HEK293 (cell line): Measurements from ENCODE around the gene MTA1.

Experiments
- CTCF ChIA-PET: fragments of 350-600 bp; formaldehyde crosslinking; extraction: SDS; loops from one replicate; lab custom pipeline; 2021; ENCODE audit warnings: antibody characterized with exemption; lab: Yijun Ruan, JAX
- POLR2A ChIA-PET: fragments of 300-600 bp; formaldehyde crosslinking; extraction: SDS; loops from one replicate; lab custom pipeline; 2020; ENCODE audit warnings: antibody characterized with exemption, inconsistent platforms; lab: Yijun Ruan, JAX
- H3K27ac ChIP-seq: fragments of 200-500 bp; sonication (Bioruptor generic); 2 replicates; pipeline ENCODE4 v1.5.1; 2014; ENCODE audit warnings: low read depth, low read length, control low read depth, inconsistent platforms; ENCODE audit errors: extremely low read depth
- H3K36me3 ChIP-seq, 2 experiments: fragments of 200-500 bp in 1 of 2; sonication (Bioruptor generic) in 1 of 2; 1 replicate in 1 of 2; 2 replicates in 1 of 2; pipeline ENCODE4 v1.5.1; 2014 to 2017; ENCODE audit warnings: inconsistent platforms in 2 of 2, low read length in 2 of 2; ENCODE audit not compliant: control insufficient read depth in 2 of 2, insufficient read depth in 1 of 2
- H3K4me1 ChIP-seq: fragments of 200-500 bp; sonication (Bioruptor generic); 2 replicates; pipeline ENCODE4 v1.5.1; 2014; ENCODE audit warnings: mild to moderate bottlenecking, low read length, inconsistent platforms; ENCODE audit not compliant: control insufficient read depth, insufficient read depth
- H3K4me3 ChIP-seq: 2 replicates; pipeline ENCODE4 v1.5.1; 2011; ENCODE audit warnings: low read depth, mild to moderate bottlenecking, control low read depth, low read length, moderate library complexity
- H3K9me3 ChIP-seq: fragments of 200-500 bp; sonication (Bioruptor generic); 2 replicates; pipeline ENCODE4 v1.5.1; 2014; ENCODE audit warnings: low read depth, low read length, inconsistent platforms; ENCODE audit not compliant: control insufficient read depth, insufficient read depth
- HOXD13 ChIP-seq: sonication (generic); formaldehyde crosslinking; IDR thresholded peaks from 2 replicates; pipeline ENCODE4 v1.8.0; 2022; ENCODE audit warnings: missing genetic modification reagents, borderline replicate concordance
- REST ChIP-seq: fragments of 450-650 bp; formaldehyde crosslinking; IDR thresholded peaks from 2 replicates; pipeline ENCODE4 v1.5.1; 2016; ENCODE audit warnings: missing biosample characterization, missing genetic modification characterization
- ZBTB8A ChIP-seq: fragments of 450-650 bp; formaldehyde crosslinking; IDR thresholded peaks from 2 replicates; pipeline ENCODE4 v1.5.1; 2016; ENCODE audit warnings: missing biosample characterization, missing genetic modification characterization
- ZFHX2 ChIP-seq: fragments of 450-650 bp; formaldehyde crosslinking; conservative IDR thresholded peaks from 2 replicates; pipeline ENCODE4 v1.5.1; 2016; ENCODE audit warnings: missing biosample characterization, missing genetic modification characterization
- ZNF341 ChIP-seq: fragments of 450-650 bp; formaldehyde crosslinking; IDR thresholded peaks from 2 replicates; pipeline ENCODE4; 2016; ENCODE audit warnings: low read depth, missing biosample characterization, missing genetic modification characterization
- ZNF571 ChIP-seq: fragments of 450-650 bp; formaldehyde crosslinking; IDR thresholded peaks from 2 replicates; pipeline ENCODE4 v1.5.0; 2017; ENCODE audit warnings: missing biosample characterization, missing genetic modification characterization
- ZNF600 ChIP-seq: fragments of 450-650 bp; formaldehyde crosslinking; IDR thresholded peaks from 2 replicates; pipeline ENCODE4 v1.5.1; 2016; ENCODE audit warnings: missing biosample characterization, missing genetic modification characterization
- ZNF626 ChIP-seq: fragments of 450-650 bp; sonication (Bioruptor Pico); formaldehyde crosslinking; IDR thresholded peaks from 2 replicates; pipeline ENCODE4 v1.5.1; 2018; ENCODE audit warnings: missing biosample characterization, missing genetic modification characterization, inconsistent platforms
- ZNF791 ChIP-seq: fragments of 450-650 bp; formaldehyde crosslinking; IDR thresholded peaks from 2 replicates; pipeline ENCODE4 v1.5.1; 2016; ENCODE audit warnings: missing biosample characterization, missing genetic modification characterization

MTA1 gene

DNA sequence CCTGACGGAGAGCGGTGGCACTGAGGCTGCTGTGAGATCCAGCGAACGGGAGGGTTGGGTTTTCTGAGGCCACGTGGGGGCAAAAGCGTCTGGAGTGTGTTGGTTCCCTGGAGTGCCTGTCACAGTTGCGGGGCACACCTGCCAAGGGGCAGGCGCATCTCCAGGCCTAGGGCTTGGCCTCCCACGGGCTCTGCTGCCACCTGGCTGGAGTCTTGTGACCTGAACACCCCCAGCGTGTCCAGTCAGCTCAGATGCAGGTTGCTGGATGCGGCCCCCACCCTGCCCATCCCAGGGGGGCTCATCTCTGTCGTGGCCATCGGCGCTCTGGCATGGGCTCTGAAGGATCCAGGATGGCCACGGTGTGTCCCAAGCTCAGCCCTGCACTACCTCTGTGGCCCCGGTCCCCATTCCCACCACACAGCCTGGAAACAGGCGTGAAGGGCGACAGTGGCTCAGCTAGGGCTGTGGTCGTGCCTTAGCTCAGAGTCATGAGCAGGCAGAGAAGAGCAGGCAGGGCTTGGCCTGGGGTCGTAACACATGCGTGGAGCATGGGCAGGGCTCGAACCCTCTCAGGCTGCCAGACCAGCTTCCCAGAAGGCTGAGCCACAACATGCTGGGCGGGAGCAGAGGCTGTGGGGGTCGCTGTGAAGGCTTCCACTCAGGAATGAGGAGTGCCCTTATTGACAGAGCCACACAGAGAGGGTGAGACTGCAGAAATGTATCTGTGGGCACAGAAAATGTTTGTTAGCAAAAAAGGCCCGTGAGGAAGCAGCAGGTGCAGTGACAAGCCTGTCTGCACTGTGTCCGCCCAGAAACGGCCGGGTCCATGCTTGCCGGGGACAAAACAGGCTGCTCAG is 31.5 kb downstream of the MTA1 start:
- TF ChIP-seq ZBTB8A (tag by site-specific recombination) (peak; percentile 35), ZNF571 (tag by site-specific recombination) (no peak), ZNF600 (tag by site-specific recombination) (peak; percentile 87)
- Histone ChIP-seq H3K9me3 (no peaks in the 10 kb centered on the region), H3K4me1 (no peaks in the 10 kb centered on the region), H3K27ac (no peak overlapping the region), H3K36me3 (peaks cover 13 to 76% of the 10 kb centered on the region in 2 experiments; a peak in 2 of 3 replicates), H3K4me3 (no peak overlapping the region)
- POLR2A ChIA-PET, result no interaction called here
- CTCF ChIA-PET, result no interaction called here

DNA sequence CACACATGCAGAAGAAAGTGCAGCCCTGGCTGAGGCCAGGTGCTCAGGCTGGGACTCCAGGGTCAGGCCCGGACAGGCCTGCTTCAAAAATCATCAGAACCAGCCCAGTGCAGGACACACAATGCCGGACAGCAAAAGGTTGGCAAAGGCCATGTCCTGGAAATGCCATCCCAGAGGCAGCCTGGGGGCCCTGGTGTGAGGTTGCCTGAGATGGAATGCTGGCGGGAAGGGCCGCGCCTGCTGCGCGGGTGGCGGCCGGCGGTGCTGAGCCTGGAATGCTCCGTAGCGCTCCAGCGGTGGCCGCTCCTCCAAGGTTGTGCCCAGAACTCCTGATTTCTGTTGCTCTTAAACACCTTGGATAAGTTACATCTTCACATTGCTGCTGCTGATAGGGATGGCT is 33.3 kb downstream of the MTA1 start:
- ChIA-PET POLR2A (no interaction called here), CTCF (interaction anchor here (1.1 kb wide), 1 partner anchor 28 kb away, joined by 6 read pairs; no protein-coding TSS in a partner anchor)
- Histone ChIP-seq H3K9me3 (no peaks in the 10 kb centered on the region), H3K4me1 (no peaks in the 10 kb centered on the region), H3K27ac (no peak overlapping the region), H3K4me3 (no peak overlapping the region), H3K36me3 (peaks cover 13 to 82% of the 10 kb centered on the region in 2 experiments; a peak in 2 of 3 replicates)
- TF ChIP-seq ZNF791 (tag by site-specific recombination), result no peak
- 0 out of 2 replicates have a peak, but pooled peaks have one; percentile 33 for TF ChIP-seq REST (tag by site-specific recombination)

DNA sequence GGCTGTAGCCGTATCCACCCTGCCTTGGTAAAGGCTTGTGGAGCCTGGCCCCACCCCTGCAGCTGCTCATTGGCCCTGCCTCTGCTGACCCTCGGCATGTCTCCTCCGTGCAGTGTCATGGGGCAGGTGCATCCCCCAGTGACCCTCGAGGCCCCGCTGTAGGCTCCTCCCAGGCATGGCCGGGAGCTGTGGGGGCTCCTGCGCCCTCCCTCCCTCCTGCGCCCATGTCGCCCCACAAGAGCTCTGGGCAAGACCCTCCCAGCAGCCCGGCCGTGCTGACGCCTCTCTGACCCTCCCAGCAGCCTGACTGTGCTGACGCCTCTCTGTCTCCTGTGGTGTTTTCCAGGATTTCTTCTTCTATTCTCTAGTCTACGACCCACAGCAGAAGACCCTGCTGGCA is 34.2 kb downstream of the MTA1 start:
- CTCF ChIA-PET, result no interaction called here
- Histone ChIP-seq H3K4me1 (no peaks in the 10 kb centered on the region), H3K36me3 (peaks cover 13 to 89% of the 10 kb centered on the region in 2 experiments; a peak in 2 of 3 replicates), H3K27ac (no peak overlapping the region), H3K4me3 (no peak overlapping the region), H3K9me3 (no peaks in the 10 kb centered on the region)
- POLR2A ChIA-PET, result no interaction called here
- TF ChIP-seq ZNF626 (tag by site-specific recombination), result no peak
- TF ChIP-seq ZNF341 (tag by site-specific recombination), result no peak

- H3K36me3 ChIP-seq, result peaks cover 13 to 78% of the 10 kb centered on the region in 2 experiments; a peak in 2 of 3 replicates
- TF ChIP-seq ZFHX2 (tag by site-specific recombination) (peak; percentile 16; the same call in 1 of the 2 replicates), HOXD13 (CRISPR knock-in tag) (no peak)
These were observed 35.5 kb downstream of the MTA1 start for GRCh38 chr14:105455086-105455640.

More at GRCh38 chr14:105455086-105455640, 35.5 kb downstream of the MTA1 start:
- H3K4me1 ChIP-seq, result no peaks in the 10 kb centered on the region
- H3K4me3 ChIP-seq, result no peak overlapping the region
- H3K9me3 ChIP-seq, result no peaks in the 10 kb centered on the region
- POLR2A ChIA-PET, result no interaction called here
- CTCF ChIA-PET, result no interaction called here
- H3K27ac ChIP-seq, result no peak overlapping the region
